SKM-1 treated with dmso at 0.1 percent for 144 hours (cell line): ENCODE measurements around the gene ZNF365.
"Not testable (repeated sequence)": the region's sequence is repeated elsewhere in the genome, so short reads cannot be mapped to it uniquely, and the experiment has no call there.

Experiments
- DNase-seq: peaks from one replicate; lab custom pipeline; 2025; ENCODE audit not compliant: unreplicated experiment; lab: John Stamatoyannopoulos, UW

The ZNF365 gene

GRCh38 chr10:62373995-62374861 is at the start of gene ZNF365:
Gene ZNF365, plus strand, starts transcription at chr10:62374369. Its CDS starts 1,825 bp downstream, at chr10:62376194.
- no peak for DNase-seq

- DNase-seq: no peak
Measured at GRCh38 chr10:62326176-62326575, 48.0 kb upstream of the ZNF365 start.

- no peak for DNase-seq
Measured at GRCh38 chr10:62327885-62328284, 46.3 kb upstream of the ZNF365 start.

GRCh38 chr10:62330213-62330612 is 44.0 kb upstream of the ZNF365 start:
- DNase-seq: no peak

- DNase-seq: no peak
Measured at GRCh38 chr10:62332406-62332805, 41.8 kb upstream of the ZNF365 start.

- no peak for DNase-seq
Measured at GRCh38 chr10:62333135-62333889, 40.9 kb upstream of the ZNF365 start.

- DNase-seq: no peak
Measured at GRCh38 chr10:62333988-62334682, 40.0 kb upstream of the ZNF365 start.

- no peak for DNase-seq
Measured at GRCh38 chr10:62335326-62335725, 38.8 kb upstream of the ZNF365 start.

- DNase-seq: no peak
Measured at GRCh38 chr10:62336404-62336803, 37.8 kb upstream of the ZNF365 start.

GRCh38 chr10:62341419-62341818 is 32.8 kb upstream of the ZNF365 start:
- DNase-seq: no peak

- no peak for DNase-seq
Measured at GRCh38 chr10:62343000-62343399, 31.2 kb upstream of the ZNF365 start.

- DNase-seq: no peak
Measured at GRCh38 chr10:62348029-62348428, 26.1 kb upstream of the ZNF365 start.

GRCh38 chr10:62352356-62352970 is 21.7 kb upstream of the ZNF365 start:
- no peak for DNase-seq

GRCh38 chr10:62354916-62355315 is 19.3 kb upstream of the ZNF365 start:
- DNase-seq: no peak

GRCh38 chr10:62356447-62356846 is 17.7 kb upstream of the ZNF365 start:
- no peak for DNase-seq

- DNase-seq: not testable (repeated sequence)
Measured at GRCh38 chr10:62358151-62358550, 16.0 kb upstream of the ZNF365 start.

- DNase-seq: no peak
Measured at GRCh38 chr10:62373639-62373994, 552 bp upstream of the ZNF365 start.

- peak; percentile 16 for DNase-seq
Measured at GRCh38 chr10:62374862-62375710, 917 bp downstream of the ZNF365 start.

- DNase-seq: no peak
Measured at GRCh38 chr10:62376071-62377025, 2.2 kb downstream of the ZNF365 start.
